SK-N-SH (cell line): ENCODE results near the gene OBSL1. TPM values are rescaled to one million over a fixed set of nuclear protein-coding genes. Genes with fewer than 3 reads are reported as not detected.
A peak's percentile ranks its signal among the peaks of the same experiment; 100 is the strongest.

ENCODE experiments used
- CTCF ChIA-PET: fragments of 300-600, 350-600 bp; formaldehyde crosslinking; extraction: SDS; loops from one replicate; lab custom pipeline; 2021; lab: Yijun Ruan, JAX
- POLR2A ChIA-PET: fragments of 350-600 bp; sonication (Branson Sonifier 250); formaldehyde crosslinking; extraction: SDS; loops from one replicate; lab custom pipeline; 2020; ENCODE audit warnings: antibody characterized with exemption, inconsistent platforms; lab: Yijun Ruan, JAX
- DNase-seq: peaks from one replicate; pipeline ENCODE4 v3.0.0; 2012
- H2AFZ ChIP-seq: fragments of 200-600 bp; sonication (generic); 2 replicates; pipeline ENCODE4 v1.8.1; 2016; ENCODE audit warnings: antibody characterized with exemption, mild to moderate bottlenecking, low read depth
- H3F3A ChIP-seq: fragments of 200-600 bp; sonication (generic); replicated peaks from 2 replicates; pipeline ENCODE3; 2016; ENCODE audit warnings: antibody characterized with exemption, mild to moderate bottlenecking; ENCODE audit not compliant: insufficient read depth
- H3K27ac ChIP-seq, 2 experiments: fragments of 200-500 bp in 1 of 2; fragments of 200-600 bp in 1 of 2; sonication (Bioruptor generic) in 1 of 2; sonication (generic), shearing (Covaris generic) in 1 of 2; 2 replicates each; pipeline versions ENCODE4 v1.5.1 to v1.6.1; 2014 to 2016; ENCODE audit warnings: low read depth in 2 of 2, inconsistent platforms in 1 of 2, low read length in 1 of 2, mild to moderate bottlenecking in 1 of 2, mixed read lengths in 1 of 2
- H3K27me3 ChIP-seq: fragments of 200-600 bp; sonication (generic), shearing (Covaris generic); 2 replicates; pipeline ENCODE4 v1.6.1; 2016; ENCODE audit warnings: mixed run types; ENCODE audit not compliant: insufficient read depth
- H3K36me3 ChIP-seq, 2 experiments: fragments of 200-500 bp in 1 of 2; fragments of 200-600 bp in 1 of 2; sonication (Bioruptor generic) in 1 of 2; sonication (generic) in 1 of 2; replicated peaks in 1 of 2; 2 replicates each; pipeline versions ENCODE3 to v1.5.1; 2014 to 2016; ENCODE audit warnings: low read length in 1 of 2, mild to moderate bottlenecking in 1 of 2; ENCODE audit not compliant: insufficient read depth in 2 of 2, control insufficient read depth in 1 of 2
- H3K4me1 ChIP-seq, 2 experiments: fragments of 200-500 bp in 1 of 2; fragments of 200-600 bp in 1 of 2; sonication (Bioruptor generic) in 1 of 2; sonication (generic), shearing (Covaris generic) in 1 of 2; 2 replicates each; pipeline versions ENCODE4 v1.5.1 to v1.6.1; 2014 to 2016; ENCODE audit warnings: low read depth in 1 of 2, low read length in 1 of 2, mixed run types in 1 of 2; ENCODE audit not compliant: insufficient read depth in 2 of 2, control insufficient read depth in 1 of 2
- H3K4me2 ChIP-seq: fragments of 200-600 bp; sonication (generic), shearing (Covaris generic); 2 replicates; pipeline ENCODE4 v1.6.1; 2017; ENCODE audit warnings: mixed run types
- H3K4me3 ChIP-seq, 2 experiments: fragments of 200-500 bp in 1 of 2; fragments of 200-600 bp in 1 of 2; sonication (Bioruptor generic) in 1 of 2; sonication (generic), shearing (Covaris generic) in 1 of 2; 2 replicates each; pipeline versions ENCODE4 v1.5.1 to v1.8.1; 2014 to 2016; ENCODE audit warnings: low read depth in 2 of 2, inconsistent platforms in 1 of 2, low read length in 1 of 2, mild to moderate bottlenecking in 1 of 2, mixed read lengths in 1 of 2, moderate library complexity in 1 of 2
- H3K79me2 ChIP-seq: fragments of 200-600 bp; sonication (generic); 2 replicates; pipeline ENCODE4 v1.8.1; 2017; ENCODE audit warnings: mild to moderate bottlenecking; ENCODE audit not compliant: insufficient read depth
- H3K9ac ChIP-seq: fragments of 200-600 bp; sonication (generic); 2 replicates; pipeline ENCODE4 v1.6.1; 2017; ENCODE audit warnings: mixed run types
- H3K9me2 ChIP-seq: fragments of 200-600 bp; sonication (generic); 2 replicates; pipeline ENCODE4 v1.6.1; 2017; ENCODE audit warnings: mixed run types
- H3K9me3 ChIP-seq: fragments of 200-600 bp; sonication (generic); 2 replicates; pipeline ENCODE4 v1.6.1; 2017; ENCODE audit warnings: mixed run types, mild to moderate bottlenecking, moderate library complexity
- H4K20me1 ChIP-seq: fragments of 200-600 bp; sonication (generic); 2 replicates; pipeline ENCODE4 v1.6.1; 2017; ENCODE audit warnings: mild to moderate bottlenecking, mixed run types; ENCODE audit not compliant: insufficient read depth
- ELF1 ChIP-seq: IDR thresholded peaks from 2 replicates; pipeline ENCODE4 v1.4.0; 2012
- EP300 ChIP-seq, 2 experiments: IDR thresholded peaks; 2 replicates each; pipeline versions ENCODE4 v1.4.0 to v1.6.1; 2012; ENCODE audit warnings: borderline replicate concordance in 1 of 2, low read depth in 1 of 2, low read length in 1 of 2
- FOXJ3 ChIP-seq: sonication (generic); formaldehyde crosslinking; IDR thresholded peaks from 2 replicates; pipeline ENCODE4 v1.5.1; 2020; ENCODE audit warnings: mild to moderate bottlenecking, missing genetic modification reagents
- GABPA ChIP-seq: IDR thresholded peaks from 2 replicates; pipeline ENCODE4 v1.4.0; 2012; ENCODE audit warnings: low read depth, mild to moderate bottlenecking
- IRF3 ChIP-seq: fragments of 150-350 bp; IDR thresholded peaks from 2 replicates; pipeline ENCODE4 v1.6.1; 2016; ENCODE audit warnings: mild to moderate bottlenecking, low read depth, low read length
- MAX ChIP-seq: IDR thresholded peaks from 2 replicates; pipeline ENCODE4 v1.4.0; 2012; ENCODE audit warnings: low read depth
- MEF2A ChIP-seq: IDR thresholded peaks from 2 replicates; pipeline ENCODE4 v1.4.0; 2012; ENCODE audit warnings: low read depth, borderline replicate concordance
- MXI1 ChIP-seq: IDR thresholded peaks from 2 replicates; pipeline ENCODE4 v1.6.1; 2012; ENCODE audit warnings: mild to moderate bottlenecking, low read depth, low read length, improper control_type of control experiment
- POLR2AphosphoS5 ChIP-seq: IDR thresholded peaks from 2 replicates; pipeline ENCODE4 v1.6.1; 2012; ENCODE audit warnings: low read depth, low read length
- RAD21 ChIP-seq: IDR thresholded peaks from 2 replicates; pipeline ENCODE4 v1.6.1; 2012; ENCODE audit warnings: mild to moderate bottlenecking, low read length
- RCOR1 ChIP-seq: fragments of 150-350 bp; IDR thresholded peaks from 2 replicates; pipeline ENCODE4 v1.6.1; 2017; ENCODE audit warnings: antibody characterized with exemption, low read length
- REST ChIP-seq: IDR thresholded peaks from 2 replicates; pipeline ENCODE4 v1.6.1; 2012; ENCODE audit warnings: mild to moderate bottlenecking, low read depth, low read length, moderate library complexity
- SIN3A ChIP-seq: IDR thresholded peaks from 2 replicates; pipeline ENCODE4 v1.6.1; 2012; ENCODE audit warnings: low read depth, mild to moderate bottlenecking, low read length, moderate library complexity, borderline replicate concordance
- SMC3 ChIP-seq: IDR thresholded peaks from 2 replicates; pipeline ENCODE4 v1.6.1; 2012; ENCODE audit warnings: low read depth, low read length, improper control_type of control experiment
- TAF1 ChIP-seq: IDR thresholded peaks from 2 replicates; pipeline ENCODE4 v1.6.1; 2012; ENCODE audit warnings: low read depth, mild to moderate bottlenecking, low read length, moderate library complexity, borderline replicate concordance
- USF2 ChIP-seq: fragments of 150-350 bp; IDR thresholded peaks from 2 replicates; pipeline ENCODE4 v1.6.1; 2017; ENCODE audit warnings: antibody characterized with exemption, low read length, low read depth, borderline replicate concordance
- YY1 ChIP-seq: IDR thresholded peaks from 2 replicates; pipeline ENCODE4 v1.4.0; 2012; ENCODE audit warnings: low read depth, mild to moderate bottlenecking
- ZBTB33 ChIP-seq: IDR thresholded peaks from 2 replicates; pipeline ENCODE4 v1.4.0; 2012; ENCODE audit warnings: low read depth, borderline replicate concordance
- WGBS: methylation state at CpG from one replicate; pipeline ENCODE4 v1.1.6; 2017; ENCODE audit warnings: low lambda C conversion rate; 5-methylcytosine and 5-hydroxymethylcytosine counted together
- polyA plus RNA-seq, 3 experiments: library from polyadenylated mRNA; depleted of rRNA; stranded (reverse); fragments of >200 nt; gene quantifications; 2 replicates each; pipeline ENCODE4 v1.2.3, GENCODE V29; 2012

OBSL1 gene
- polyA plus RNA-seq, 1 of the 3 experiments (the other 2 are of a cell fraction), result 93.0 TPM

GRCh38 chr2:219561179-219562048 is 9.9 kb downstream of the OBSL1 start:
- Histone ChIP-seq H3K9me2 (no peaks in the 10 kb centered on the region), H3K9me3 (no peaks in the 10 kb centered on the region), H3K79me2 (no peaks in the 10 kb centered on the region), H3K4me1 (peaks cover 0 to 10% of the 10 kb centered on the region in 2 experiments; a peak in 1 of 4 replicates), H3K9ac (no peak overlapping the region), H3F3A (peaks cover 2% of the 10 kb centered on the region), H3K4me2 (no peak overlapping the region), H3K4me3 (no peak overlapping the region), H3K27me3 (no peaks in the 10 kb centered on the region), H2AFZ (no peak overlapping the region), H4K20me1 (no peaks in the 10 kb centered on the region), H3K27ac (no peak overlapping the region), H3K36me3 (peaks cover 3 to 14% of the 10 kb centered on the region in 2 experiments)
- peak; percentile 51 for DNase-seq
- POLR2A ChIA-PET, result interaction anchor here (1.1 to 3.6 kb wide), 5 partner anchors 9 to 68 kb away, joined by 3 to 18 read pairs (median 9); partner anchors contain the start of genes OBSL1 and STK11IP
- WGBS, result 90% methylated on average over 21 of the region's 24 CpGs
- TF ChIP-seq ZBTB33 (no peak), EP300 (IDR thresholded peaks at IDR 0.05; ENCODE audit: borderline replicate concordance in 1 of 2, low read depth in 1 of 2, low read length in 1 of 2) (no peak), ELF1 (no peak), FOXJ3 (CRISPR knock-in tag) (no peak), MXI1 (no peak), USF2 (no peak), SMC3 (no peak), SIN3A (no peak), POLR2AphosphoS5 (no peak), GABPA (no peak)
- CTCF ChIA-PET, result interaction anchor here (0.7 to 7.5 kb wide), 25 partner anchors 9 to 262 kb away, joined by 3 to 107 read pairs (median 8); partner anchors contain the start of genes CHPF, INHA, OBSL1 and STK11IP

- 65% methylated on average over 3 of the region's 3 CpGs for WGBS
- no peak for TF ChIP-seq RCOR1
- no peak for TF ChIP-seq TAF1
- TF ChIP-seq GABPA, result no peak
- no peak for TF ChIP-seq RAD21
- TF ChIP-seq YY1, result no peak
- TF ChIP-seq MAX, result no peak
- TF ChIP-seq IRF3, result no peak
- no peak for TF ChIP-seq MEF2A
- no peak for TF ChIP-seq REST
- no peak for TF ChIP-seq EP300 (IDR thresholded peaks at IDR 0.05; ENCODE audit: borderline replicate concordance in 1 of 2, low read depth in 1 of 2, low read length in 1 of 2)
These were observed 10.5 kb downstream of the OBSL1 start for GRCh38 chr2:219560893-219561178.

More at GRCh38 chr2:219560893-219561178, 10.5 kb downstream of the OBSL1 start:
- DNase-seq, result no peak
- H3K27me3 ChIP-seq, result no peaks in the 10 kb centered on the region
- peaks cover 0 to 12% of the 10 kb centered on the region in 2 experiments for H3K36me3 ChIP-seq
- H3K27ac ChIP-seq, result no peak overlapping the region
- no peaks in the 10 kb centered on the region for H3K9me3 ChIP-seq
- H3K4me1 ChIP-seq, result peaks cover 0 to 10% of the 10 kb centered on the region in 2 experiments; a peak in 1 of 4 replicates
- H3K4me3 ChIP-seq, result no peak overlapping the region
- H3K9ac ChIP-seq, result no peak overlapping the region
- no peak overlapping the region for H2AFZ ChIP-seq
- H3F3A ChIP-seq, result peaks cover 2% of the 10 kb centered on the region
- POLR2A ChIA-PET, result interaction anchor here (1.1 to 3.6 kb wide), 4 partner anchors 9 to 72 kb away, joined by 3 to 18 read pairs (median 6); partner anchors contain the start of gene STK11IP
- H3K4me2 ChIP-seq, result no peak overlapping the region
- no peaks in the 10 kb centered on the region for H3K9me2 ChIP-seq
- CTCF ChIA-PET, result interaction anchor here (0.7 to 7.5 kb wide), 35 partner anchors 9 to 262 kb away, joined by 3 to 107 read pairs (median 6); partner anchors contain the start of genes CHPF, DES, INHA and OBSL1
- no peaks in the 10 kb centered on the region for H4K20me1 ChIP-seq
- H3K79me2 ChIP-seq, result no peaks in the 10 kb centered on the region
